Embryonic facial prominence (tissue), 1 donor: Measurements from ENCODE around the gene ZDHHC1.
"Not testable (repeated sequence)": the region's sequence is repeated elsewhere in the genome, so short reads cannot be mapped to it uniquely, and the experiment has no call there.

Experiments used
- DNase-seq: peaks from one replicate; pipeline ENCODE4 v3.0.0-alpha.2; 2016; ENCODE audit errors: extremely low spot score

Gene ZDHHC1

GRCh38 chr16:67430977-67431774, 14.9 kb upstream of the ZDHHC1 start, which contains the start of gene HSD11B2:
HSD11B2 (plus strand) TSS chr16:67431121; CDS start chr16:67431249, 128 bp downstream.
- DNase-seq = no peak

DNA sequence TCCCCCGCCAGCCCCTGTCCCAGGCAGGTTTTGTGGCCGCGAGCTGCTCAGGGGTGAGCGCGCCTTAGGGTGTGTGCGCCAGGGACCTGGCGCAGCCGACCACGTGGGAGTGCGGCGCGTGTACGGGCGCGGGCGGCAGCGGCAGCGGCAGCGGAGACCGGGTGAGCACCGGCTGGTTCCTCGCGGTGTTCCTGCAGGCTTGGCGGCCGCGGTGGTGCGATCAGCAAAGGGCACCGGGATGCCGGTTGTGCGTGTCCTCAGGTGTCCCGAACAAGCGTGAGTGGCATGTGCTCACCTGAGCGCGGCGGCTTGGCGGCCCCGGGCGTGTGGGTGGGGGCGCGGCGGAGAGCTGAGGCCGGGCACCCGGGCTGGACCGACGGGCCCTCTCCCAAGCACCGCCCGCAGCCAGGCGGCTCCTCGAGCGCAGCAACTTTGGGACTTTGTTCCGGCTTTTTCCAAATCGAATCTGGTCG, 14.3 kb upstream of the ZDHHC1 start:
- DNase-seq = no peak

- no peak for DNase-seq
Measured at GRCh38 chr16:67429799-67430503, 13.7 kb upstream of the ZDHHC1 start.

DNA sequence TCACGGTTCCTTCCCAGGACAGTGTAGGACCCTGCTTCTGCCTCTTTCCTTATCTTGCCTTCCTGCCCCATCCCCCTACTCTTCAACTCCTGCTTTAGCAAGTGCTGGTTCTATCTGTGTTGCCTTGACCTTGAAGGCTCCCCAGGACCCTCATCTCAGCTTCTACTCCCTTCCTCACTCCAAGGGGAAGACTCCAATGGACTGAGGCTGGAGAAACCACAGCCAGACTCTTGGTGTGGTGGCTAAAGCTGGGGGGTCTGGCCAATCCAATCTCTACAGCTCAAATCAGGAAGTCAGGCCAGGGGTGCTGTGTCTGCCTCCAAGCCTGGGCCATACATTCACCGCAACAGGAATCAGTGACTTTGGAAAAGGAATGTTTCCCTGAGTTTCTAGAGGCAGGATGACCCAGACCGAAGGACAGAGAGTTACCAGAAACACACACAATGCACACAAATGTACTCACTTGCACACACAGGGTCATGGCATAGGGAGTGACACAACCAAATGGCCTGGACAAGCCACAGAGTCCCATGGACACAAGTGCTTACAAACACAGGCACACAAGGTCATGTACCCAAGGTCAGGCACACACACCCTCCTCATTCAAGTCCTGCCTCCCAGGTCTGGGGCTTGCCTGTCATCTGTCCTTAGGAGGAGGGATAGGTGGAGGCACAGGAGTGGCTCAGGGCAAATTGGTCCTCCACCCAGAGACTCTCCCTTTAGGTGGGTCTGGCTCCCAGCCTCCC, 12.9 kb upstream of the ZDHHC1 start:
- no peak for DNase-seq

GRCh38 chr16:67428146-67428731, 12.0 kb upstream of the ZDHHC1 start:
- DNase-seq = no peak

GRCh38 chr16:67426950-67427349, 10.7 kb upstream of the ZDHHC1 start:
- no peak for DNase-seq

DNA sequence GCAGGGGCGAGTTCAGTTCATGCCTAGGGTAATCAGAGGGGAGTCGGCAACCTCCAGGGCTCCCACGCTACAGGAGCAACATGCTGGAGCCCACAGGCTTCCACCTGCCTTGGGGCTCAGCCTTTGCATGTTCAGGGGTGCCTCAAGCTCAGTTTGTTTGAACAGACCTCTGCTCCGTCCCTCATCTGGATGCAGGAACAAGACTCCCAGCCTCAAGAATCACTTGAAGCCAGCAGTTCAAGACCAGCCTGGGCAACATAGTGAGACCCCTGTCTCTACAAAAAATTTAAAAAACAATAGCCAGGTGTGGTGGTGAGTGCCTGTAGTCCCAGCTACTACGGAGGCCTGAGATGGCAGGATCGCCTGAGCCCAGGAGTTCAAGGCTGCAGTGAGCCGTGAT, 9.7 kb upstream of the ZDHHC1 start:
- DNase-seq = no peak

DNA sequence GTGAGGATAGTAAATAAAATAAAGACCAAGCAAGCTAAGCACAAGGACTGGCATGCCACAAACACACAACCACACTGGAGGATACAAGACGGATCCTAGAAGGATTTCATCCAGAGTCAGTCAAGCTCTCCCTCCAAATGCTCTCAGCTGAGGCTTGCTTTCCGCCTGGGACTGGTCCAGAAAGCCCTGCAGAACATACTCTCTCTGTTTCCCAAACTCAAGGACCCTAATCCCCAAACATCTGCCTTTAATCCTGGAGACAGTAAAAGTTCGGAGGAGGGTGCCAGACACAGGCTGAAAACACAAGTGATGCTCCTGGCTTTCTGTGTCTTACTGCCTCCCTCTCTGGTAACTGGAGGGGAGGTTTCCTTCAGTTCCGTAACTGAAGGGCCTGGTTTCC, 9.3 kb upstream of the ZDHHC1 start:
- DNase-seq = no peak

DNA sequence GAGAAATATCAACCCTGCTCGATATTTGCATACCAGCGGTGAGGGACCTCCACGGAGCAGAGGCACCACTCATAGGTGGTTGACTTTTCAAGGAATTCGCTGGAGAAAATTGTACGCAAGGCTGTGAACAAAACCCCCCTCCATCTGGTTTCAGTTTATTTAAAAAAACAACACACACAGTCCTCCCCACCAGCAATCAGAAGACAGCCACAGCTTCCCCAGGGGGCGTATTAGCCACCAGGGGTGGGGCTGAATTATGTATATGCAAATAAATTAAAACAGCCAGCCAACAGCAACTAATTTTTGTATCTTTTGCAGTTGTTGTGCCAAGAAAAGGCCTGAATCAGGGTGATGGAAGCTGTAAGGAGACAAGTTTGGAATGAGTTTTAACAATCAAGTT, 8.8 kb upstream of the ZDHHC1 start:
- no peak for DNase-seq

- no peak for DNase-seq
Measured at GRCh38 chr16:67424261-67424615, 8.0 kb upstream of the ZDHHC1 start.

DNA sequence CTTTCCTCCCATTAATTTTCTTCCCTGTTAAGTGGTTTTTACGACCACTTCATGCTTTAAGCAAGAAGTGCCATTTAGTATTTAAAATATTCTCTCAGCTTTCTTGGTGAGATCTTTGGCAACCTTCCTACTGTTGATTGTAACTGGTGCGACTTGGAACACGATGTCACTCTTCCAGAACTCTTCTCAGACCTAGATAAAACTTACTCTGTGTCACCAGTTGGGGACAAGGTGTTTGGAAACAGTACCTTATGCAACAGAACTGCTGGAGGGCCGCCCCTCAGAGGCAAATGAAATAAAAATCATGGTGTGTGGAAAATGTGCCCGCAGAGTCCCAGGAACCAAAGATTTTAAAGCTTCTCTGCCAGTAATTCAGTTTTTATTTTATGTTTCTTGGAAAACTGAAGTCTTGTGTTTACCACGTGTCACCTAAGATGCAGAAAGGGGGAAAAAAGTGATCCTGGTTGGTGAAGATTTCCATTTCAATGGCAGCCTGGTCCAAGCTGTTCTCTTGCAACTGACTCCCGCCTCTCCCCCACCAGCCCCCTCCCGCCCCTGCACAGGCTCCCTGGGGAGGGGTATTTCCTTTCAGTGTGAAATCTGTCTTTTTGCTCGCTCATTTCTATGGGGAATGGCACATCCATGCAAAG, 7.5 kb upstream of the ZDHHC1 start:
- no peak for DNase-seq

DNA sequence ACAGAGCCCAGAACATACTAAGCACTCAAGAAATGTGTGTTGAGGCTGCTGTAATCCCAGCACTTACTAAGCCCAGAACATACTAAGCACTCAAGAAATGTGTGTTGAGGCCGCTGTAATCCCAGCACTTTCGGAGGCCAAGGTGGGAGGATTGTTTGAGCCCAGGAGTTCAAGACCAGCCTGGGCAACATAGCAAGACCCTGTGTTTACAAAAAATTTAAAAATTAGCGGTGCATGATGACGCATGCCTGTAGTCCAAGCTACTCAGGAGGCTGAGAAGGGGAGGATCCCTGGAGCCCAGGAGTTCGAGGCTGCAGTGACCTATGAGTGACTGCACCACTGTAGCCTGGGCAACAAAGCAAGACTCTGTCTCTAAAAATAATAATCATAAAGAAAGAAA, 6.7 kb upstream of the ZDHHC1 start:
- DNase-seq = no peak

DNA sequence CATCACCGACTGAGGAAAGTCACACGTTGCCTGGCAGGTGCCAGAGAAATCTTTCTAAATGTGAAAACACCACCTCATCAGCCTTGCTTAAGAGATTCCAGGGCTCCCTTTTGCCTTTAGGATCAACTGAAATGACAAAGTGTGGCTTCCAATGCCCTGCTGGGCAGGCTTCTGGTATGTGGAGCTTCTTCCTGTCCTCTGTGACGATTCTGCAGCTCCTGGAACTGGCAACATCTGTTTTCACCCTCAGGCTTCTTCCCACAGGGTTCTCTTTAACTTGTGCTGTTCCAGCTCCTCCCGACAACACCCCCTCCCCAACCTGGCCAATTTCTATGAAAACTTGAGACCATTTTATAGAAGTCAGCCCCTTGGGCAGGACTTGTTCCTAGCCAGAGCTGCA, 4.8 kb upstream of the ZDHHC1 start:
- no peak for DNase-seq

- no peak for DNase-seq
Measured at GRCh38 chr16:67419931-67420330, 3.7 kb upstream of the ZDHHC1 start.

GRCh38 chr16:67419502-67419901, 3.2 kb upstream of the ZDHHC1 start:
- no peak for DNase-seq

GRCh38 chr16:67417333-67418061, 1.2 kb upstream of the ZDHHC1 start:
- no peak for DNase-seq

DNA sequence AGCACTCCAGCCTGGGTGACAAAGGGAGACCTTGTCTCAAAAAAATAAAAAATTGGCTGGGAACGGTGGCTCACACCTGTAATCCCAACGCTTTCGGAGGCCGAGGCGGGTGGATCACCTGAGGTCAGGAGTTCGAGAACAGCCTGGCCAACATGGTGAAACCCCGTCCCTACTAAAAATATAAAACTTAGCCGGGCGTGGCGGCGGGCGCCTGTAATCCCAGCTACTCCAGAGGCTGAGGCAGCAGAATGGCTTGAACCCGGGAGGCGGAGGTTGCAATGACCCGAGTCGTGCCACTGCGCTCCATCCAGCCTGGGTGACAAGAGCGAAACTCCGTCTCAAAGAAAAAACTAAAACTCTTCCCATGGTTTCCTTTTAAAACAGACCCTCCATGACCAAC, 856 bp downstream of the ZDHHC1 start:
- not testable (repeated sequence) for DNase-seq

DNA sequence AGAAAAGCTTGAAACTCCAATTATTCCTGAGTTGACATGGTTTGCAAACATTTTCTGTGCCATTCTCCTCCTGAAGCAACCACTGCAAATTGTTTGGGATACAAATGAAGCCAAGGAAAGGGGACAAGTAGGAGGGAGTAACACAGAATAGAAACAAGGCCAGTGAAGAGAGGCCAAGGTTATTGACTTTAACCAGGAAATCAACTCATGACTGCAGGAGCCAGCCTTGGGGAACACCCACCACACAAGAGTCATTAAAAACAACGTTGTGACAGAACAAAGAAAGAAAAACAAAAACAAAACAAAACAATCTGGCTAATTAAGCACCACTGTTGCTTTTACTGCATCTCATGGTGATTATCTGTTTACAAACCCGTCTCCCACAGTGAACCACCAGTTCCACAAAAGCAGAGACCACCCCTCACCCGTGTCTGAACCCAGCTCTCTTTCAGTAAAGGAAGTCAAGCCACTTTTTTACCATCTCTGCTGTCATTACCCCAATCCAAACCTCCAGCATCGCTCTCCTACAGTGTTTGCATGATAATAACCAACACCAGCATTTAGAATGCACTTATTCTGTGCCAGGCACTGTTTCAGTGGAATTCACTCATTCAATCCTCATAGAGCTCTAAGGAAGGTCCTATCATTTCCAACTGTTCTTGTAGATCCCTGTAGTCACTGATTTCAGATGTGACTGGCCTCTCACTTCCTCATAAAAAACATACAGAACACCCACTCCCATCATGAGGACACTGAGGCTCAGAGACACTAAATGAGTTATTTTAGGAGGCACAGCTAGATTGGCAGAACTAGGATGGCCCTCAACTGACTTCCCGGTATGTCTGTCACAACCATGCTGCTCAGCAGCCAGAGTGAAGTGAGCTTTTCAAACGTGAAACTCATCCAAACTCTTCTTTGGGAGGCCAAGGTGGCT, 2.0 kb downstream of the ZDHHC1 start:
- no peak for DNase-seq

- DNase-seq = no peak
Measured at GRCh38 chr16:67412294-67412693, 4.0 kb downstream of the ZDHHC1 start.

GRCh38 chr16:67411339-67411738, 4.9 kb downstream of the ZDHHC1 start:
- no peak for DNase-seq
